ENCODE results near the gene GJD3.
A peak's percentile ranks its signal among the peaks of the same experiment; 100 is the strongest.
"Not testable (repeated sequence)": the region's sequence is repeated elsewhere in the genome, so short reads cannot be mapped to it uniquely, and the experiment has no call there.

Gene GJD3

GRCh38 chr17:40402668-40403067 is 38.1 kb upstream of the GJD3 start:
- H3K4me3 ChIP-seq (ENCODE audit: low read length) = peak overlapping the region; percentile 8; the same call in 1 of the 2 replicates
- peak; percentile 13 for TF ChIP-seq CTCF (conservative IDR thresholded peaks at IDR 0.05; ENCODE audit: low read length)
- DNase-seq (ENCODE audit: low read depth) = no peak

DNA sequence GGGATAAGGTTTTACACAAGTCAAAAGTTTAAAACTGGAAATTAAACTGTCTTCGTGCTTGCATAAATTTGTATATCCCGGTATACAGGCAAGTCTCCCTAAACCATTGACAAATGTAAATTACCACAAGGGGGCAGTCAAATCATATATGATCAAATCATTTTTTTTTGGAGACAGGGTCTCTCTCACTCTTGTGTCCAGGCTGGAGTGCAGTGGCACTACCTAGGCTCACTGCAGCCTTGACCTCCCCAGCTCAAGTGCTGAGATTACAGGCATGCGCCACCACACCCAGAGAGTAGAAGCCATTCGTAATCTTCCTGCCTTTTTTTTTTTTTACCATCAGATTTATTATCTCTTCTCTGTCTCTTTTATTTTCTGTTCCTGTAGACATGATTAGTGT is 34.6 kb upstream of the GJD3 start:
- peak; percentile 69 for TF ChIP-seq CTCF (conservative IDR thresholded peaks at IDR 0.05; ENCODE audit: low read length)
- peak; percentile 70 for DNase-seq (ENCODE audit: low read depth)
- H3K4me3 ChIP-seq (ENCODE audit: low read length) = no peak overlapping the region

- not testable (repeated sequence) for H3K4me3 ChIP-seq (ENCODE audit: low read length); DNase-seq (ENCODE audit: low read depth)
Observed at GRCh38 chr17:40386555-40386954, 22.0 kb upstream of the GJD3 start.

DNA sequence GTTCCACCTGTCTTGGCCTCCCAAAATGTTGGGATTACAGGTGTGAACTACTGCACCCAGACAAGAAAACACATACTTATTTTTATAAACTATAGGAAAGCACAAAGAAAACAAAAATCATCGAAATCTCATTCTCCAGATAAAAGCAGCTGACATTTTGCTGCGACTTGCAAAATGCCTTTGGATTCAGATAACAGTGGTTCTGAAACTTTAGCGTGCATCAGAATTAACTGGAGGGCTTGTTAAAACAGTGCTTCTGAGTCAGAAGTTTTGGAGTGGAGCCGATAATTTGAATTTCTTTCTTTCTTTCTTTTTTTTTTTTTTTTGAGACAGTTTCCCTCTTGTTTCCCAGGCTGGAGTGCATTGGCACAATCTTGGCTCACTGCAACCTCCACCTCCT is 17.7 kb upstream of the GJD3 start:
- DNase-seq (ENCODE audit: low read depth) = no peak
- TF ChIP-seq CTCF (conservative IDR thresholded peaks at IDR 0.05; ENCODE audit: low read length) = no peak
- no peak overlapping the region for H3K4me3 ChIP-seq (ENCODE audit: low read length)

GRCh38 chr17:40378966-40379365 is 14.4 kb upstream of the GJD3 start:
- DNase-seq (ENCODE audit: low read depth) = peak; percentile 12
- no peak for TF ChIP-seq CTCF (conservative IDR thresholded peaks at IDR 0.05; ENCODE audit: low read length)
- H3K4me3 ChIP-seq (ENCODE audit: low read length) = no peak overlapping the region

DNA sequence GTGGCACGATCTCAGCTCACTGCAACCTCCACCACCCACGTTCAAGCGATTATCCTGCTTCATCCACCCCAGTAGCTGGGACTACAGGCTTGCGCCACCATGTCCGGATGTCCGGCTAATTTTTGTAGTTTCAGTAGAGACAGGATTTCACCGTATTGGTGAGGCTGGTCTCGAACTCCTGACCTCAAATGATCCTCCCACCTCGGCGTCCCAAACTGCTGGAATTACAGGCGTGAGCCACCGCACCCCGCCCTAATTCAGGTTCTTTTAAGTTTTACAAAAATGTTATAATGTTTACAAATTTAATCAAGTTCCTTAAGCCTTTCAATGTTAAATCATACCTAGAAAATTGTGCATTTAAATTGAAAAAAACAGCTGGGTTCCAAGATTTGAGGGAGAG is 13.3 kb upstream of the GJD3 start:
- no peak for DNase-seq (ENCODE audit: low read depth)
- TF ChIP-seq CTCF (conservative IDR thresholded peaks at IDR 0.05; ENCODE audit: low read length) = no peak
- H3K4me3 ChIP-seq (ENCODE audit: low read length) = no peak overlapping the region

GRCh38 chr17:40376541-40376940 is 12.0 kb upstream of the GJD3 start:
- DNase-seq (ENCODE audit: low read depth); H3K4me3 ChIP-seq (ENCODE audit: low read length): not testable (repeated sequence)

DNA sequence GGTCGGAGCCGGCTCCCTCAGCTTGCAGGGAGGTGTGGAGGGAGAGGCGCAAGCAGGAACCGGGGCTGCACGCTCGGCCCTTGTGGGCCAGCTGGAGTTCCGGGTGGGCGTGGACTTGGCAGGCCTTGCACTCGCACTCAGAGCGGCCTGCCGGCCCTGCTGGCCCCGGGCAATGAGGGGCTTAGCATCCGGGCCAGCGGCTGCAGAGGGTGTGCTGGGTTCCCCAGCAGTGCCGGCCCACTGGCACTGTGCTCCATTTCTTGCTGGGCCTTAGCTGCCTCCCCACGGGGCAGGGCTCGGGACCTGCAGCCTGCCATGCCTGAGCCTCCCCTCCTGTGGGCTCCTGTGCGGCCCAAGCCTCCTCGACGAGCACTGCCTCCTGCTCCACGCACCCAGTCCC is 11.2 kb upstream of the GJD3 start:
- H3K4me3 ChIP-seq (ENCODE audit: low read length); DNase-seq (ENCODE audit: low read depth): not testable (repeated sequence)

- TF ChIP-seq CTCF (conservative IDR thresholded peaks at IDR 0.05; ENCODE audit: low read length) = no peak
- no peak overlapping the region for H3K4me3 ChIP-seq (ENCODE audit: low read length)
- DNase-seq (ENCODE audit: low read depth) = no peak
Observed at GRCh38 chr17:40374821-40375498, 10.4 kb upstream of the GJD3 start.

Data from AG10803 (cell line).